Mammary epithelial cell (primary cell): ENCODE measurements around the gene CYP2A6.

Source experiments
- CTCF ChIP-seq, 2 donors: IDR thresholded peaks in 1 of 2; conservative IDR thresholded peaks in 1 of 2; 2 replicates each; pipeline ENCODE4 v1.5.1; 2011 to 2012; ENCODE audit warnings: inconsistent platforms in 2 of 2, low read length in 2 of 2, mild to moderate bottlenecking in 2 of 2, control low read depth in 1 of 2, low read depth in 1 of 2; ENCODE audit not compliant: insufficient read depth in 1 of 2; ENCODE audit errors: extremely low read depth in 1 of 2
- EZH2 ChIP-seq: IDR thresholded peaks from 2 replicates; pipeline ENCODE4 v1.6.1; 2012; ENCODE audit warnings: low read length, inconsistent platforms, borderline replicate concordance

- TF ChIP-seq CTCF (conservative IDR thresholded peaks at IDR 0.05 in 1 of 2, IDR thresholded peaks at IDR 0.05 in 1 of 2; ENCODE audit: extremely low read depth in 1 of 2, insufficient read depth in 1 of 2, low read depth in 1 of 2, low read length in 2 of 2) (no peak), EZH2 (no peak)
These were observed 18.5 kb downstream of the CYP2A6 start for GRCh38 chr19:40831502-40832430.
